ENCODE measurements around the gene JTB. TPM values are rescaled to one million over a fixed set of nuclear protein-coding genes. Genes with fewer than 3 reads are reported as not detected.

JTB gene
- polyA plus RNA-seq, 1 of the 3 experiments (the other 2 are of a cell fraction) = 118 TPM

GRCh38 chr1:153973071-153973470 lies 4.4 kb downstream of the JTB start (continued):
- TF ChIP-seq REST (IDR thresholded peaks at IDR 0.05; ENCODE audit: low read depth, low read length) (no peak), PBX3 (IDR thresholded peaks at IDR 0.05) (no peak), GABPA (IDR thresholded peaks at IDR 0.05; ENCODE audit: low read depth) (no peak), ZBTB33 (IDR thresholded peaks at IDR 0.05; ENCODE audit: borderline replicate concordance, low read depth) (no peak), TEAD4 (IDR thresholded peaks at IDR 0.05; ENCODE audit: borderline replicate concordance, insufficient read depth) (no peak), MXI1 (IDR thresholded peaks at IDR 0.05; ENCODE audit: low read depth, low read length) (no peak), FOXM1 (IDR thresholded peaks at IDR 0.05; ENCODE audit: low read depth) (no peak), SIN3A (IDR thresholded peaks at IDR 0.05; ENCODE audit: borderline replicate concordance, low read depth, low read length) (no peak), EP300 (IDR thresholded peaks at IDR 0.05; ENCODE audit: borderline replicate concordance in 1 of 2, low read depth in 1 of 2, low read length in 1 of 2) (no peak), MAX (IDR thresholded peaks at IDR 0.05; ENCODE audit: low read depth) (no peak)

- Histone ChIP-seq H3K27ac (ENCODE audit: low read depth in 2 of 2, low read length in 1 of 2) (no peak overlapping the region), H3K4me2 (no peak overlapping the region), H3K9ac (no peak overlapping the region), H3K36me3 (replicated peaks in 1 of 2; ENCODE audit: control insufficient read depth in 1 of 2, insufficient read depth in 2 of 2, low read length in 1 of 2) (peaks cover 13 to 19% of the 10 kb centered on the region in 2 experiments), H3K4me1 (ENCODE audit: control insufficient read depth in 1 of 2, insufficient read depth in 2 of 2, low read depth in 1 of 2, low read length in 1 of 2) (peaks cover 0 to 18% of the 10 kb centered on the region in 2 experiments; a peak in 2 of 4 replicates), H3K79me2 (ENCODE audit: insufficient read depth) (peaks cover 13% of the 10 kb centered on the region; the same call in 1 of the 2 replicates), H3K4me3 (ENCODE audit: low read depth in 2 of 2, low read length in 1 of 2) (no peak overlapping the region), H3K27me3 (ENCODE audit: insufficient read depth) (no peaks in the 10 kb centered on the region), H3K9me3 (no peaks in the 10 kb centered on the region), H2AFZ (ENCODE audit: low read depth) (no peak overlapping the region), H3F3A (replicated peaks; ENCODE audit: insufficient read depth) (peaks cover 9% of the 10 kb centered on the region), H4K20me1 (ENCODE audit: insufficient read depth) (no peaks in the 10 kb centered on the region), H3K9me2 (no peaks in the 10 kb centered on the region)
- POLR2A ChIA-PET = interaction anchor here (0.7 to 1.4 kb wide), 3 partner anchors 20 to 195 kb away, joined by 3 to 7 read pairs (median 4); partner anchors contain the start of genes RPS27 and SLC27A3
- WGBS (ENCODE audit: low lambda C conversion rate) = 100% methylated on average over 2 of the region's 2 CpGs
- no peak for DNase-seq
- CTCF ChIA-PET = interaction anchor here (1.0 to 8.9 kb wide), 2 partner anchors 15 to 24 kb away, joined by 4 to 68 read pairs; partner anchors contain the start of genes DENND4B and RAB13
- TF ChIP-seq FOSL2 (IDR thresholded peaks at IDR 0.05; ENCODE audit: borderline replicate concordance, low read depth) (no peak), RAD21 (IDR thresholded peaks at IDR 0.05; ENCODE audit: low read length) (no peak), FOXM1 (IDR thresholded peaks at IDR 0.05; ENCODE audit: low read depth) (no peak), EZH2phosphoT487 (IDR thresholded peaks at IDR 0.05; ENCODE audit: borderline replicate concordance, low read depth) (no peak), CTCF (IDR thresholded peaks at IDR 0.05) (no peak), YY1 (IDR thresholded peaks at IDR 0.05; ENCODE audit: low read depth) (no peak), POLR2AphosphoS5 (IDR thresholded peaks at IDR 0.05; ENCODE audit: low read depth, low read length) (no peak), TEAD4 (IDR thresholded peaks at IDR 0.05; ENCODE audit: borderline replicate concordance, insufficient read depth) (no peak), GATA2 (CRISPR knock-in tag; IDR thresholded peaks at IDR 0.05) (no peak), MAX (IDR thresholded peaks at IDR 0.05; ENCODE audit: low read depth) (no peak), USF2 (IDR thresholded peaks at IDR 0.05; ENCODE audit: borderline replicate concordance, low read depth, low read length) (no peak), MXI1 (IDR thresholded peaks at IDR 0.05; ENCODE audit: low read depth, low read length) (no peak), SMC3 (IDR thresholded peaks at IDR 0.05; ENCODE audit: low read depth, low read length) (no peak), RCOR1 (IDR thresholded peaks at IDR 0.05; ENCODE audit: low read length) (no peak)
Measured at GRCh38 chr1:153970346-153970745, 7.1 kb downstream of the JTB start.
